A549 (cell line): ENCODE measurements around the gene STARD13. TPM values are rescaled to one million over a fixed set of nuclear protein-coding genes. Genes with fewer than 3 reads are reported as not detected.

ENCODE experiments used
- ATAC-seq, 2 experiments: fragments of 200-7000 bp in 1 of 2; fragments of >200 bp in 1 of 2; cut with Nextera tagmentation in 1 of 2; cut with Tn5 transposase in 1 of 2; 3 replicates each; pipeline versions ENCODE4 v1.8.0 to v1.9.1; 2018 to 2020; ENCODE audit warnings: mild to moderate bottlenecking in 1 of 2, moderate library complexity in 1 of 2
- CTCF ChIA-PET: fragments of 300-600 bp; sonication (Branson Sonifier 250); formaldehyde crosslinking; extraction: SDS; loops from one replicate; lab custom pipeline; 2021; ENCODE audit warnings: antibody characterized with exemption, inconsistent platforms; lab: Yijun Ruan, JAX
- POLR2A ChIA-PET: fragments of 350-600 bp; formaldehyde crosslinking; extraction: SDS; loops from one replicate; lab custom pipeline; 2021; ENCODE audit warnings: antibody characterized with exemption, inconsistent platforms; lab: Yijun Ruan, JAX
- DNase-seq, 2 experiments: peaks; one replicate each; pipeline versions ENCODE4 v3.0.0 to v3.0.0-alpha.2; 2011 to 2016; ENCODE audit warnings: low read depth in 1 of 2, low spot score in 1 of 2
- FAIRE-seq: peaks from 2 replicates; lab custom pipeline; 2011; peaks lifted over from hg19 to GRCh38; lab: Jason Lieb, UNC
- H3K27ac ChIP-seq, 2 experiments: fragments of >200 bp; sonication (Bioruptor Twin); formaldehyde crosslinking; 3 replicates each; pipeline ENCODE4 v1.5.1; 2016 to 2017
- H3K4me1 ChIP-seq: fragments of >200 bp; sonication (Bioruptor Twin); formaldehyde crosslinking; 3 replicates; pipeline ENCODE4 v1.6.1; 2016
- H3K4me2 ChIP-seq: fragments of >200 bp; sonication (Bioruptor Twin); formaldehyde crosslinking; 3 replicates; pipeline ENCODE4 v1.6.1; 2016
- H3K4me3 ChIP-seq: fragments of >200 bp; sonication (Bioruptor Twin); formaldehyde crosslinking; 3 replicates; pipeline ENCODE4 v1.5.1; 2016
- H3K9me3 ChIP-seq: fragments of >200 bp; sonication (Bioruptor Twin); formaldehyde crosslinking; 3 replicates; pipeline ENCODE4 v1.6.1; 2016
- BHLHE40 ChIP-seq: IDR thresholded peaks from 2 replicates; pipeline ENCODE4 v1.6.1; 2012; ENCODE audit warnings: low read depth, low read length, inconsistent platforms
- CBX2 ChIP-seq: fragments of 200-600 bp; sonication (generic); IDR thresholded peaks from 2 replicates; pipeline ENCODE4 v1.6.1; 2016; ENCODE audit warnings: low read depth, mild to moderate bottlenecking, borderline replicate concordance
- CBX8 ChIP-seq: fragments of 200-600 bp; sonication (generic); IDR thresholded peaks from 2 replicates; pipeline ENCODE4 v1.6.1; 2016
- EP300 ChIP-seq, 2 experiments: fragments of >200 bp; sonication (Bioruptor Twin); formaldehyde crosslinking; IDR thresholded peaks; 2 replicates in 1 of 2; 3 replicates in 1 of 2; pipeline ENCODE4 v1.6.1; 2016 to 2017
- ESRRA ChIP-seq: fragments of 150-350 bp; IDR thresholded peaks from 2 replicates; pipeline ENCODE4 v1.6.1; 2014; ENCODE audit warnings: mild to moderate bottlenecking, low read length, borderline replicate concordance
- FOXS1 ChIP-seq: fragments of 250-450 bp; sonication (Bioruptor Pico); IDR thresholded peaks from 2 replicates; pipeline ENCODE4 v1.5.0; 2020; ENCODE audit warnings: mild to moderate bottlenecking, moderate library complexity
- HDAC2 ChIP-seq: fragments of 200-600 bp; sonication (generic); IDR thresholded peaks from 2 replicates; pipeline ENCODE4 v1.6.1; 2016
- HOXA7 ChIP-seq: fragments of 250-450 bp; sonication (Bioruptor Pico); IDR thresholded peaks from 2 replicates; pipeline ENCODE4 v1.5.0; 2020; ENCODE audit warnings: mild to moderate bottlenecking, moderate library complexity
- HOXB13 ChIP-seq: fragments of 250-450 bp; sonication (Bioruptor Pico); IDR thresholded peaks from 2 replicates; pipeline ENCODE4 v1.5.0; 2020; ENCODE audit warnings: low read depth, mild to moderate bottlenecking, moderate library complexity
- HOXB5 ChIP-seq: fragments of 250-450 bp; sonication (Bioruptor Pico); IDR thresholded peaks from 2 replicates; pipeline ENCODE4 v1.5.0; 2020; ENCODE audit warnings: mild to moderate bottlenecking, moderate library complexity
- JUNB ChIP-seq: fragments of >200 bp; sonication (Bioruptor Twin); formaldehyde crosslinking; IDR thresholded peaks from 2 replicates; pipeline ENCODE4 v1.6.1; 2016
- MAFK ChIP-seq: fragments of 450-650 bp; IDR thresholded peaks from 2 replicates; pipeline ENCODE4 v1.6.1; 2014; ENCODE audit not compliant: partially characterized antibody
- NFE2L2 ChIP-seq: fragments of 150-350 bp; conservative IDR thresholded peaks from 2 replicates; pipeline ENCODE4 v1.6.1; 2014; ENCODE audit warnings: low read length
- NPAS2 ChIP-seq: fragments of 250-450 bp; sonication (Bioruptor Pico); IDR thresholded peaks from 2 replicates; pipeline ENCODE4 v1.8.0; 2022; ENCODE audit warnings: mild to moderate bottlenecking, moderate library complexity, borderline replicate concordance
- NR3C1 ChIP-seq: fragments of >200 bp; sonication (Bioruptor Twin); formaldehyde crosslinking; IDR thresholded peaks from 3 replicates; pipeline ENCODE4 v1.6.1; 2017
- RAD21 ChIP-seq, 2 experiments: fragments of >200 bp in 1 of 2; sonication (Bioruptor Twin) in 1 of 2; formaldehyde crosslinking in 1 of 2; IDR thresholded peaks in 1 of 2; conservative IDR thresholded peaks in 1 of 2; 2 replicates in 1 of 2; 3 replicates in 1 of 2; pipeline ENCODE4 v1.6.1; 2012 to 2018; ENCODE audit warnings: inconsistent platforms in 1 of 2
- RNF2 ChIP-seq: fragments of 200-600 bp; sonication (generic); IDR thresholded peaks from 2 replicates; pipeline ENCODE4 v1.6.1; 2016; ENCODE audit warnings: low read depth, mild to moderate bottlenecking, antibody characterized with exemption, moderate library complexity, borderline replicate concordance
- SREBF2 ChIP-seq: fragments of 450-650 bp; IDR thresholded peaks from 2 replicates; pipeline ENCODE4 v1.6.1; 2014; ENCODE audit warnings: mild to moderate bottlenecking, moderate library complexity
- TFCP2L1 ChIP-seq: fragments of 250-450 bp; sonication (Bioruptor Pico); IDR thresholded peaks from 2 replicates; pipeline ENCODE4 v1.5.0; 2021; ENCODE audit warnings: mild to moderate bottlenecking
- ZC3H11A ChIP-seq: fragments of 450-650 bp; IDR thresholded peaks from 2 replicates; pipeline ENCODE4 v1.6.1; 2014; ENCODE audit warnings: antibody characterized with exemption, mild to moderate bottlenecking
- ZFP36 ChIP-seq: fragments of 450-650 bp; IDR thresholded peaks from 2 replicates; pipeline ENCODE4 v1.6.1; 2014; ENCODE audit warnings: borderline replicate concordance; ENCODE audit not compliant: partially characterized antibody
- WGBS: methylation state at CpG from one replicate; pipeline ENCODE4 v1.1.6; 2017; ENCODE audit errors: missing lambda C conversion rate; 5-methylcytosine and 5-hydroxymethylcytosine counted together
- polyA plus RNA-seq, 4 experiments: library from polyadenylated mRNA; depleted of rRNA in 3 of 4; stranded (reverse); fragments of >200 nt; fragmentation: RNase III in 1 of 4; extraction: RNeasy Plus Mini Kit Qiagen cat#74134 plus additional on column Dnase treatment in 1 of 4; gene quantifications; 2 replicates in 3 of 4; 3 replicates in 1 of 4; pipeline ENCODE4 v1.2.3, GENCODE V29; 2011 to 2017
- TF ChIP-seq, protein P1 (sequence below): fragments of >200 bp; sonication (Bioruptor Twin); formaldehyde crosslinking; IDR thresholded peaks from 3 replicates; pipeline ENCODE4 v1.6.1; 2016
- TF ChIP-seq, protein P2 (sequence below): IDR thresholded peaks from 2 replicates; pipeline ENCODE4 v1.6.1; 2012
- TF ChIP-seq, protein P3 (sequence below): fragments of 450-650 bp; IDR thresholded peaks from 2 replicates; pipeline ENCODE4 v1.6.1; 2014; ENCODE audit warnings: antibody characterized with exemption

STARD13 gene
- polyA plus RNA-seq, 2 of the 4 experiments (the other 2 are of a cell fraction) = 2.4 to 2.8 TPM

DNA sequence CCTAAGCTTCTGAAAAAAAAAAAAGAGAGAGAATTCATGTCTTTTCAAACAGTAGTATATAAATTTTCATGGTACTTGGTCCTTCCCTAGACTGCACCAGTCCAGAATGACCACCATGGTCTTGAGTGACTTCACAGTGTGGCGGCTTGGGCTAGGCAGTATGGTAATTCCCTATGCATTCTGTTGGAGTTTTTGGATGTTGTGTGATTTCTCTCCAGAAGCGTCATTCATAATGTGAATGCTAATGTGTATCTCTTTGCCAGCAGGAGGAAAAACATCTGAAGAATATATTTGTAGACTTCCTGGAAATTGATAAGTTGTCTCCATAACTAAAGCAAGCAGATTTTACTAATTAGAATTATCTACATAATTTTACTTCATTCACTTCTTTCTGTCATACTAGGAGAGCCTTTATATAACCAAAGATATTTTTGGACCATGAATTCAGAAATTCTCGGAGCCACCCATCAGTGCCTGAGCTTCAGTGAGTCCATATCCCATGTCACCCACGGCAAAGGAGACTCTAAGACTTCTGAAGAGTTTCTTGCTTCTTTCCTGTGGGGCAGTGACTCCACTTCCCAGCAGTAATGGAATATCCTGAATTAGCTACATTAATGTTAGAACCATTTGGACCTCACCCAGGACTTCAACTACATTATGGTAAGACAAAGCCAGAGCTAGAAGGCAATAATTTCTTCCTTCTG is 8.4 kb downstream of the STARD13 start:
- 96% methylated on average over 4 of the region's 4 CpGs for WGBS
- DNase-seq (no peak), ATAC-seq (no peak), FAIRE-seq (no peak)
- Histone ChIP-seq H3K4me3 (no peak overlapping the region), H3K27ac (peak overlapping the region; percentile 71 to 89; a peak in 3 of 6 replicates), H3K9me3 (no peaks in the 10 kb centered on the region), H3K4me2 (no peak overlapping the region), H3K4me1 (peaks cover 73% of the 10 kb centered on the region)
- TF ChIP-seq EP300 (IDR thresholded peaks at IDR 0.05) (no peak), HDAC2 (no peak), NR3C1 (no peak), NFE2L2 (no peak), RNF2 (no peak), JUNB (no peak), ZFP36 (no peak)
- CTCF ChIA-PET = interaction anchor here (1.5 kb wide), 1 partner anchor 19 kb away, joined by 3 read pairs; no protein-coding TSS in a partner anchor
- POLR2A ChIA-PET = no interaction called here

DNA sequence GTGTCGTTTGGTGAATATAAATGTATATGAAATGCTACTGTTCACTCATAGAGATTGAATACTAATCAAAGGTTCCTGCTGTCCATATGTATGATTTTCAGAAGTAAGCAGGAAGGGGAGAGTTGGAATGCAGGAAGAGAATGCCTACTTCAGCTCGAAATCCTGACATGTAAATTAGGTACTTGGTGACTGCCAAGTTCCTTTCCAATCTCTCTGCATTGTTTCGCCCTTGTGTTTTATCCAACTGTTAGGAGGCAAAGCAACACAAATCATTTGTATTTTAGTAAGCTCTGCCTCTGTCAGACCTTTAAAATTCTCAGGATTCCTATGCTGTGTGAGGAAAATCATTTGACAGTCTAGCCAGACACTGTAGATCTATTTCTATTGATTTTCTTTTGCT is 9.0 kb downstream of the STARD13 start:
- POLR2A ChIA-PET = no interaction called here
- no peak for DNase-seq
- H3K4me1 ChIP-seq = peaks cover 73% of the 10 kb centered on the region

DNA sequence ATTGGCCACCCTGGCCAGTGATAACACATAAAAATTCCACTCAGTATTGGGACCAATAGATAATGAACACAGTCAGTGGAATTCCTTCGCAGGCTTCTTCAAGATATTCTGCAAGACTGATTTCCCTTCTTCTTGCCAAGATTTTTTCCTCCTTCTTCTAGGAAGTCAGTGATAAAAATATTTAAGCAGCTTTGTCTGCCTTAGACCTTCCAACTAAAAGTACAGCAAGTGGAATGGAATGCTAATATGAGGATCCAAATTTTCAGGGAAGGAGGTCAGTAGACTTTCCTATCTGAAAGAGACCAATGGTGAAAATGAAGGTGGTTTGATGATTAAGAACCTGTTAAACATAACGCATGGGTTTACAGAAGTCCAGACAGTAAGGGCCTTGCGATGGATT is 9.6 kb downstream of the STARD13 start:
- ChIA-PET CTCF (no interaction called here), POLR2A (no interaction called here)
- FAIRE-seq = no peak
- ATAC-seq = no peak
- WGBS = 91% methylated on average over 3 of the region's 3 CpGs
- H3K9me3 ChIP-seq = no peaks in the 10 kb centered on the region
- H3K4me1 ChIP-seq = peaks cover 73% of the 10 kb centered on the region
- H3K27ac ChIP-seq = peak overlapping the region in 1 of 2 experiments; percentile 12; a peak in 2 of 6 replicates
- TF ChIP-seq CBX8 = no peak
- TF ChIP-seq, protein P1, sequence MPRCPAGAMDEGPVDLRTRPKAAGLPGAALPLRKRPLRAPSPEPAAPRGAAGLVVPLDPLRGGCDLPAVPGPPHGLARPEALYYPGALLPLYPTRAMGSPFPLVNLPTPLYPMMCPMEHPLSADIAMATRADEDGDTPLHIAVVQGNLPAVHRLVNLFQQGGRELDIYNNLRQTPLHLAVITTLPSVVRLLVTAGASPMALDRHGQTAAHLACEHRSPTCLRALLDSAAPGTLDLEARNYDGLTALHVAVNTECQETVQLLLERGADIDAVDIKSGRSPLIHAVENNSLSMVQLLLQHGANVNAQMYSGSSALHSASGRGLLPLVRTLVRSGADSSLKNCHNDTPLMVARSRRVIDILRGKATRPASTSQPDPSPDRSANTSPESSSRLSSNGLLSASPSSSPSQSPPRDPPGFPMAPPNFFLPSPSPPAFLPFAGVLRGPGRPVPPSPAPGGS = no peak
- no peak for TF ChIP-seq MAFK
- no peak overlapping the region for H3K4me2 ChIP-seq
- no peak for DNase-seq
- H3K4me3 ChIP-seq = no peak overlapping the region

More for the DNA sequence above, 9.0 kb downstream of the STARD13 start:
- no peak for ATAC-seq
- 82% methylated on average over 3 of the region's 3 CpGs for WGBS
- Histone ChIP-seq H3K9me3 (no peaks in the 10 kb centered on the region), H3K27ac (no peak overlapping the region; a peak in 1 of 6 replicates), H3K4me2 (no peak overlapping the region)
- CTCF ChIA-PET = no interaction called here
- TF ChIP-seq SREBF2 (no peak), ZC3H11A (no peak), FOXS1 (CRISPR knock-in tag) (no peak), RAD21 (conservative IDR thresholded peaks at IDR 0.05 in 1 of 2, IDR thresholded peaks at IDR 0.05 in 1 of 2) (no peak), MAFK (no peak)
- TF ChIP-seq, all 56 proteins: peak for 0
- no peak for FAIRE-seq
- no peak overlapping the region for H3K4me3 ChIP-seq

DNA sequence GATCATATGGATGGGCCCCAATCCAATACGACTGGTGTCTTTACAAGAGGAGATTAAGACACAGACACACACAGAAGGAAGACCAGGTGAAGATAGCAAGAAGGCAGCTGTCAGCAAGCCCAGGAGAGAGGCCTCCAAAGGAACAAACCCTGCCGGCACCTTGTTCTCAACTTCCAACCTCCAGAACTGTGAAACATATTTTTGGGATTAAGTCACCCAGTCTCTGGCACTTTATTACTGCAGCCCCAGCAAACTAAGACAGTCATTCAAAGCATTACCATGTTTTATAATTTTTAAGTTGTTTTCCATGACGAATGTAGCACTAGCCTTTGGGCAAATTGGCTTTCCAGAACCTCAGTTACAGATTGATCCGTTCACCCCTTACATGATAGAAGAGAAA is 11.3 kb downstream of the STARD13 start:
- no peak for TF ChIP-seq NPAS2 (CRISPR knock-in tag)
- no peak for TF ChIP-seq BHLHE40
- no peak for TF ChIP-seq TFCP2L1 (CRISPR knock-in tag)
- no peak for TF ChIP-seq JUNB
- TF ChIP-seq ESRRA = no peak
- TF ChIP-seq, protein P2, sequence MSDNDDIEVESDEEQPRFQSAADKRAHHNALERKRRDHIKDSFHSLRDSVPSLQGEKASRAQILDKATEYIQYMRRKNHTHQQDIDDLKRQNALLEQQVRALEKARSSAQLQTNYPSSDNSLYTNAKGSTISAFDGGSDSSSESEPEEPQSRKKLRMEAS = no peak
- TF ChIP-seq CBX2 = no peak
- TF ChIP-seq SREBF2 = no peak
- TF ChIP-seq HOXB5 (CRISPR knock-in tag) = no peak
- TF ChIP-seq HOXA7 (CRISPR knock-in tag) = no peak
- no peak for TF ChIP-seq NFE2L2
- TF ChIP-seq, protein P1 = no peak
- no peak for TF ChIP-seq HOXB13 (CRISPR knock-in tag)
- TF ChIP-seq, protein P3, sequence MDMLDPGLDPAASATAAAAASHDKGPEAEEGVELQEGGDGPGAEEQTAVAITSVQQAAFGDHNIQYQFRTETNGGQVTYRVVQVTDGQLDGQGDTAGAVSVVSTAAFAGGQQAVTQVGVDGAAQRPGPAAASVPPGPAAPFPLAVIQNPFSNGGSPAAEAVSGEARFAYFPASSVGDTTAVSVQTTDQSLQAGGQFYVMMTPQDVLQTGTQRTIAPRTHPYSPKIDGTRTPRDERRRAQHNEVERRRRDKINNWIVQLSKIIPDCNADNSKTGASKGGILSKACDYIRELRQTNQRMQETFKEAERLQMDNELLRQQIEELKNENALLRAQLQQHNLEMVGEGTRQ = no peak
- FAIRE-seq = no peak
- H3K9me3 ChIP-seq = no peaks in the 10 kb centered on the region
- H3K4me3 ChIP-seq = no peak overlapping the region
- CTCF ChIA-PET = interaction anchor here (1.2 kb wide), 1 partner anchor 12 kb away, joined by 4 read pairs; the partner anchor contains the start of gene STARD13
- H3K4me1 ChIP-seq = peaks cover 65% of the 10 kb centered on the region
- POLR2A ChIA-PET = no interaction called here
- DNase-seq = no peak
- 88% methylated on average over 4 of the region's 4 CpGs for WGBS
- no peak for ATAC-seq
- H3K27ac ChIP-seq = peak overlapping the region; percentile 32 to 69; a peak in 4 of 6 replicates
- peak overlapping the region; percentile 27; the same call in 1 of the 3 replicates for H3K4me2 ChIP-seq
